ENCODE results near the gene PCDH15.

The PCDH15 gene

DNA sequence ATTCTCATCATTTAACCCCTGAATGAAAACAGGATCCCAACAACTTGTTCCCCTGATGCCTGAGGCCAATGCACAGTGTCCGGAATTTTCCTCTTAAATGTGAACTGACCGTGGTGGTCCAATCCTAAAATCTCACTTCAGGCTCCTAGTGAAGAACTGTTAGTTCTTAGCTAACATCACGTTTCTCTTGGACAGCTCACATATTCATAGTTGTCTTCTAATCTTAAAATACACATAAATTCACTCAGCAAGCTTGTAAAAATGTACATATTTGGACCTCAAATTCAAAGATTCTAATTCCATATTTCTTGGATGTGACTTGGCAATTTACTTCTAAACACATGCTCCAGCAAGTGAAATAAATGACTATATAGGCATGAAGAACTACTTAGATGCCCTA is 297.2 kb downstream of the PCDH15 start:
- no peak overlapping the region for H3K9ac ChIP-seq (ENCODE audit: low read depth, low read length, poor library complexity)
- H2BK12ac ChIP-seq (ENCODE audit: low read length), result no peak overlapping the region
- H3K36me3 ChIP-seq (replicated peaks in 1 of 2; ENCODE audit: control insufficient read depth in 2 of 2, insufficient read depth in 2 of 2, low read length in 2 of 2), result no peaks in the 10 kb centered on the region
- H4K91ac ChIP-seq (ENCODE audit: low read depth, low read length, poor library complexity), result no peak overlapping the region
- no peak overlapping the region for H2BK15ac ChIP-seq (ENCODE audit: low read length)
- H2AFZ ChIP-seq (ENCODE audit: low read length), result no peak overlapping the region
- H2BK120ac ChIP-seq (ENCODE audit: low read depth, low read length), result no peak overlapping the region
- no peak overlapping the region for H3K18ac ChIP-seq (ENCODE audit: low read length)
- no peaks in the 10 kb centered on the region for H3K9me3 ChIP-seq (replicated peaks in 1 of 2; ENCODE audit: control insufficient read depth in 2 of 2, insufficient read depth in 1 of 2, low read depth in 1 of 2, low read length in 2 of 2)
- no peak overlapping the region for H3K4ac ChIP-seq (ENCODE audit: low read length)
- no peak overlapping the region for H3K4me3 ChIP-seq (ENCODE audit: low read length in 2 of 2)
- H3K4me1 ChIP-seq (ENCODE audit: control insufficient read depth in 2 of 2, insufficient read depth in 1 of 2, low read depth in 1 of 2, low read length in 2 of 2), result no peaks in the 10 kb centered on the region
- H3K27ac ChIP-seq (replicated peaks; ENCODE audit: low read length), result no peak overlapping the region
- no peak overlapping the region for H3K4me2 ChIP-seq (ENCODE audit: insufficient read depth, low read length, poor library complexity, severe bottlenecking)
- H3K23ac ChIP-seq (ENCODE audit: low read depth, low read length, poor library complexity), result no peak overlapping the region
- H3K14ac ChIP-seq (ENCODE audit: low read length), result no peak overlapping the region
- H3K79me1 ChIP-seq (ENCODE audit: low read depth, low read length), result no peaks in the 10 kb centered on the region
- no peak overlapping the region for H4K8ac ChIP-seq (ENCODE audit: low read depth, low read length)
- WGBS, 2 donors (ENCODE audit: extremely low coverage in 2 of 2, insufficient read length in 2 of 2, insufficient replicate concordance in 1 of 2), result no CpG with 5 or more reads among the region's 3 CpGs
- no peaks in the 10 kb centered on the region for H3K27me3 ChIP-seq (ENCODE audit: control insufficient read depth in 3 of 3, insufficient read depth in 3 of 3, low read depth in 1 of 3, low read length in 3 of 3)
- H2BK5ac ChIP-seq (ENCODE audit: low read length), result no peak overlapping the region
- no peak for DNase-seq (ENCODE audit: low spot score)
- H2AK5ac ChIP-seq (ENCODE audit: low read depth, low read length), result no peak overlapping the region

DNA sequence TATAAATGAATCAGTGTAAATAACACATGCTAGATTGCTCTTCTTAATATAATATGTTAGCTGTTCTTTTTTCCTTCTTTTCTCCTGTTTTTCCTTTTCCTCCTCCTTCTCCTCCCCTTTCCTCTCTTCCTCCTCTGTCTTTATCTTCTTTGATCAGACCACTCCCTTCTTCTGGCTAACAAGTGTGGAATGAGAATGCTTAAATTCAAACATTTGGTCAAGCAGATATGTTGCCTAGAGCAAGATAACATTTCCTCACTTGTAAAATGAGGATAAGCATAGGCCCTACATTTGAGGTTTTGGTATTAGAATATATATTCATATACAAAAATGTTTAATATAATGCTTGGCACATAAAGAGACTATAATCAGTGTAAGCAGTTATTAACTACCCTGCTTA is 299.1 kb downstream of the PCDH15 start:
- Histone ChIP-seq H3K4me2 (ENCODE audit: insufficient read depth, low read length, poor library complexity, severe bottlenecking) (no peak overlapping the region), H2AFZ (ENCODE audit: low read length) (no peak overlapping the region), H3K18ac (ENCODE audit: low read length) (no peak overlapping the region), H3K36me3 (replicated peaks in 1 of 2; ENCODE audit: control insufficient read depth in 2 of 2, insufficient read depth in 2 of 2, low read length in 2 of 2) (no peaks in the 10 kb centered on the region), H3K4me3 (ENCODE audit: low read length in 2 of 2) (no peak overlapping the region), H3K23ac (ENCODE audit: low read depth, low read length, poor library complexity) (no peak overlapping the region), H4K8ac (ENCODE audit: low read depth, low read length) (no peak overlapping the region), H3K27ac (replicated peaks; ENCODE audit: low read length) (no peak overlapping the region), H3K79me1 (ENCODE audit: low read depth, low read length) (no peaks in the 10 kb centered on the region), H2BK15ac (ENCODE audit: low read length) (no peak overlapping the region), H3K4ac (ENCODE audit: low read length) (no peak overlapping the region), H3K9me3 (replicated peaks in 1 of 2; ENCODE audit: control insufficient read depth in 2 of 2, insufficient read depth in 1 of 2, low read depth in 1 of 2, low read length in 2 of 2) (no peaks in the 10 kb centered on the region), H3K14ac (ENCODE audit: low read length) (no peak overlapping the region), H4K91ac (ENCODE audit: low read depth, low read length, poor library complexity) (no peak overlapping the region), H3K4me1 (ENCODE audit: control insufficient read depth in 2 of 2, insufficient read depth in 1 of 2, low read depth in 1 of 2, low read length in 2 of 2) (no peaks in the 10 kb centered on the region), H2BK120ac (ENCODE audit: low read depth, low read length) (no peak overlapping the region), H2BK5ac (ENCODE audit: low read length) (no peak overlapping the region), H3K9ac (ENCODE audit: low read depth, low read length, poor library complexity) (no peak overlapping the region), H2AK5ac (ENCODE audit: low read depth, low read length) (no peak overlapping the region), H3K27me3 (ENCODE audit: control insufficient read depth in 3 of 3, insufficient read depth in 3 of 3, low read depth in 1 of 3, low read length in 3 of 3) (no peaks in the 10 kb centered on the region), H2BK12ac (ENCODE audit: low read length) (no peak overlapping the region)
- no peak for DNase-seq (ENCODE audit: low spot score)

DNA sequence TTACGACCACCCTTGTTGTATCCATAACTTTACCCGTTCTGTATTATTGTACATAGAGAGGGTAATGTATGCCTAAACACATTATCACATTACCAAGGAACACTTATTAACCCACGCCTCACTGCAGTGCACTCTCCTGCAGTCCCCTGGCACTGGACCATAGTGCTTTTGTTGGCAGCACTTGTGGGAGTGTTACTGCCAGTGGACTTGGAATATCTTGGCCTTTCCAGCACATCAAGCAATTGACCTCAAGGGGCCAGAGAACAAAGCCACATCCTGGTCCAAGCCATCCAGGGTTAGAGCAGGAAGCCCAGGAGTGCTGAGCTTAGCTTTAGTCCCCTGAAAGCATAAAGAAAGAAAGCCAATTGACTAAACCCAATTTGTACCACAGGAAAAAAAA is 304.2 kb downstream of the PCDH15 start:
- no peak overlapping the region for H3K27ac ChIP-seq (replicated peaks; ENCODE audit: low read length)
- H4K91ac ChIP-seq (ENCODE audit: low read depth, low read length, poor library complexity), result no peak overlapping the region
- H3K9me3 ChIP-seq (replicated peaks in 1 of 2; ENCODE audit: control insufficient read depth in 2 of 2, insufficient read depth in 1 of 2, low read depth in 1 of 2, low read length in 2 of 2), result no peaks in the 10 kb centered on the region
- peaks cover 0 to 2% of the 10 kb centered on the region in 2 donors for H3K4me1 ChIP-seq (ENCODE audit: control insufficient read depth in 2 of 2, insufficient read depth in 1 of 2, low read depth in 1 of 2, low read length in 2 of 2)
- no CpG with 5 or more reads among the region's 3 CpGs for WGBS, 2 donors (ENCODE audit: extremely low coverage in 2 of 2, insufficient read length in 2 of 2, insufficient replicate concordance in 1 of 2)
- H2AK5ac ChIP-seq (ENCODE audit: low read depth, low read length), result no peak overlapping the region
- H3K9ac ChIP-seq (ENCODE audit: low read depth, low read length, poor library complexity), result peak overlapping the region; percentile 50
- H2BK120ac ChIP-seq (ENCODE audit: low read depth, low read length), result no peak overlapping the region
- no peak overlapping the region for H4K8ac ChIP-seq (ENCODE audit: low read depth, low read length)
- no peak overlapping the region for H3K4ac ChIP-seq (ENCODE audit: low read length)
- no peak overlapping the region for H2BK5ac ChIP-seq (ENCODE audit: low read length)
- no peaks in the 10 kb centered on the region for H3K36me3 ChIP-seq (replicated peaks in 1 of 2; ENCODE audit: control insufficient read depth in 2 of 2, insufficient read depth in 2 of 2, low read length in 2 of 2)
- H2BK12ac ChIP-seq (ENCODE audit: low read length), result no peak overlapping the region
- no peak overlapping the region for H2BK15ac ChIP-seq (ENCODE audit: low read length)
- H3K4me2 ChIP-seq (ENCODE audit: insufficient read depth, low read length, poor library complexity, severe bottlenecking), result no peak overlapping the region
- no peaks in the 10 kb centered on the region for H3K27me3 ChIP-seq (ENCODE audit: control insufficient read depth in 3 of 3, insufficient read depth in 3 of 3, low read depth in 1 of 3, low read length in 3 of 3)
- no peak overlapping the region for H3K23ac ChIP-seq (ENCODE audit: low read depth, low read length, poor library complexity)
- H3K18ac ChIP-seq (ENCODE audit: low read length), result no peak overlapping the region
- H2AFZ ChIP-seq (ENCODE audit: low read length), result peak overlapping the region; percentile 25
- DNase-seq (ENCODE audit: low spot score), result no peak
- no peak overlapping the region for H3K14ac ChIP-seq (ENCODE audit: low read length)
- H3K4me3 ChIP-seq (ENCODE audit: low read length in 2 of 2), result no peak overlapping the region
- H3K79me1 ChIP-seq (ENCODE audit: low read depth, low read length), result no peaks in the 10 kb centered on the region

DNA sequence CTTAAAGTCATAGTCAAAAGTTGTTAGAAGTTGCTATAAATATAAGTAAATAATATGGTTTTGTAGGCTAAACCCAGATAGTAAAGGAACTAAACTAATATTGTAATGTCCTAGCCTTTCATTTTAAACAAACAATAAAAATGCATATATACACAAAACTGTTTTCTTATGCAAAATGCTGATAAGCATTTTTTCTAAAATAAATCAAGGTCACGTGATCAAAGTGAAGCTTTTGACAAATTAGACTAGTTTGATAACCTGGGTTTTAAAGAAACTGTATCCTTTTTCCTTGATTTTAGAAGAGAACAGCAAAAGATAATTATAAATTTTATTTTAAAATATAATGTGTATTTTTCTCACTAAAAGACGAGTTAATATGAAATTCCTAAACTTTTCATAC is 313.3 kb downstream of the PCDH15 start:
- no peak overlapping the region for H2AFZ ChIP-seq (ENCODE audit: low read length)
- H3K27me3 ChIP-seq (ENCODE audit: control insufficient read depth in 3 of 3, insufficient read depth in 3 of 3, low read depth in 1 of 3, low read length in 3 of 3), result no peaks in the 10 kb centered on the region
- no peak overlapping the region for H3K4me2 ChIP-seq (ENCODE audit: insufficient read depth, low read length, poor library complexity, severe bottlenecking)
- no peak overlapping the region for H2BK120ac ChIP-seq (ENCODE audit: low read depth, low read length)
- H3K14ac ChIP-seq (ENCODE audit: low read length), result no peak overlapping the region
- H3K4ac ChIP-seq (ENCODE audit: low read length), result no peak overlapping the region
- WGBS, 2 donors (ENCODE audit: extremely low coverage in 2 of 2, insufficient read length in 2 of 2, insufficient replicate concordance in 1 of 2), result no CpG with 5 or more reads among the region's 2 CpGs
- H2AK5ac ChIP-seq (ENCODE audit: low read depth, low read length), result no peak overlapping the region
- no peak overlapping the region for H3K9ac ChIP-seq (ENCODE audit: low read depth, low read length, poor library complexity)
- no peaks in the 10 kb centered on the region for H3K4me1 ChIP-seq (ENCODE audit: control insufficient read depth in 2 of 2, insufficient read depth in 1 of 2, low read depth in 1 of 2, low read length in 2 of 2)
- H2BK12ac ChIP-seq (ENCODE audit: low read length), result no peak overlapping the region
- no peaks in the 10 kb centered on the region for H3K9me3 ChIP-seq (replicated peaks in 1 of 2; ENCODE audit: control insufficient read depth in 2 of 2, insufficient read depth in 1 of 2, low read depth in 1 of 2, low read length in 2 of 2)
- H3K23ac ChIP-seq (ENCODE audit: low read depth, low read length, poor library complexity), result no peak overlapping the region
- DNase-seq (ENCODE audit: low spot score), result no peak
- H3K4me3 ChIP-seq (ENCODE audit: low read length in 2 of 2), result no peak overlapping the region
- no peak overlapping the region for H2BK5ac ChIP-seq (ENCODE audit: low read length)
- no peaks in the 10 kb centered on the region for H3K79me1 ChIP-seq (ENCODE audit: low read depth, low read length)
- H4K91ac ChIP-seq (ENCODE audit: low read depth, low read length, poor library complexity), result no peak overlapping the region
- H3K36me3 ChIP-seq (replicated peaks in 1 of 2; ENCODE audit: control insufficient read depth in 2 of 2, insufficient read depth in 2 of 2, low read length in 2 of 2), result no peaks in the 10 kb centered on the region
- no peak overlapping the region for H3K18ac ChIP-seq (ENCODE audit: low read length)
- H2BK15ac ChIP-seq (ENCODE audit: low read length), result no peak overlapping the region
- H3K27ac ChIP-seq (replicated peaks; ENCODE audit: low read length), result no peak overlapping the region
- no peak overlapping the region for H4K8ac ChIP-seq (ENCODE audit: low read depth, low read length)

Measured in neuronal stem cell (in vitro differentiated cells).